C4-2B (cell line): ENCODE data around the gene LCE1E.

ENCODE experiments used
- CTCF ChIP-seq: fragments of 450-650 bp; conservative IDR thresholded peaks from 2 replicates; pipeline ENCODE4 v1.5.1; 2017; ENCODE audit warnings: mild to moderate bottlenecking
- ZFX ChIP-seq: fragments of 450-650 bp; IDR thresholded peaks from 2 replicates; pipeline ENCODE4 v1.6.1; 2017

- no peak for TF ChIP-seq CTCF
- no peak for TF ChIP-seq ZFX
Observed at GRCh38 chr1:152756872-152757271, 29.2 kb upstream of the LCE1E start.
